GM12878 (cell line): ENCODE data around the gene NPRL2. TPM values are rescaled to one million over a fixed set of nuclear protein-coding genes. Genes with fewer than 3 reads are reported as not detected.

Source experiments
- BHLHE40 ChIP-seq, 2 experiments: fragments of 450-650 bp in 1 of 2; IDR thresholded peaks; 2 replicates each; pipeline ENCODE4 v1.6.1; 2011 to 2017; ENCODE audit warnings: low read depth in 2 of 2, borderline replicate concordance in 1 of 2, improper control_type of control experiment in 1 of 2, low read length in 1 of 2, mild to moderate bottlenecking in 1 of 2
- CREM ChIP-seq: IDR thresholded peaks from 2 replicates; pipeline ENCODE4 v1.6.1; 2014; ENCODE audit warnings: antibody characterized with exemption, low read depth
- DPF2 ChIP-seq: fragments of 450-650 bp; IDR thresholded peaks from 2 replicates; pipeline ENCODE4 v1.6.1; 2017; ENCODE audit warnings: mild to moderate bottlenecking
- EGR1 ChIP-seq, 2 experiments: IDR thresholded peaks; 1 replicate in 1 of 2; 2 replicates in 1 of 2; pipeline ENCODE4 v1.6.1; 2011 to 2012; ENCODE audit warnings: low read depth in 2 of 2, low read length in 2 of 2, borderline replicate concordance in 1 of 2, mild to moderate bottlenecking in 1 of 2, moderate library complexity in 1 of 2
- FOS ChIP-seq: IDR thresholded peaks from 3 replicates; pipeline ENCODE4 v1.6.1; 2011; ENCODE audit warnings: borderline replicate concordance; ENCODE audit not compliant: insufficient read length; ENCODE audit errors: extremely low read depth
- GABPA ChIP-seq: IDR thresholded peaks from 2 replicates; pipeline ENCODE4 v1.6.1; 2014; ENCODE audit warnings: antibody characterized with exemption, low read depth, mild to moderate bottlenecking, inconsistent platforms
- IRF4 ChIP-seq: IDR thresholded peaks from 2 replicates; pipeline ENCODE4 v1.6.1; 2011; ENCODE audit warnings: low read depth, low read length
- MYB ChIP-seq: fragments of 150-350 bp; IDR thresholded peaks from 2 replicates; pipeline ENCODE4 v1.6.1; 2014; ENCODE audit warnings: mild to moderate bottlenecking, low read depth, low read length, borderline replicate concordance
- MYC ChIP-seq: IDR thresholded peaks from 2 replicates; pipeline ENCODE4 v1.6.1; 2011; ENCODE audit warnings: mild to moderate bottlenecking, low read length, moderate library complexity, inconsistent platforms; ENCODE audit not compliant: insufficient read depth, insufficient replicate concordance, insufficient read length, severe bottlenecking
- polyA plus RNA-seq, 11 experiments: library from polyadenylated mRNA; depleted of rRNA in 4 of 11; unstranded in 6 of 11; stranded (reverse) in 5 of 11; fragments of >200 nt; fragmentation: Nextera tagmentation in 4 of 11; fragmentation: Illumina TruSeq in 1 of 11; extraction: Ambion mirVana in 4 of 11; extraction: Trizol in 1 of 11; gene quantifications; 1 replicate in 1 of 11; 2 replicates in 10 of 11; pipeline versions ENCODE4 v1.2.1 to v1.2.3, GENCODE V29; 2011 to 2016; ENCODE audit warnings: inconsistent platforms in 2 of 11, missing spikeins in 2 of 11, low read depth in 1 of 11
- total RNA-seq, 4 experiments: library from RNA; depleted of rRNA in 3 of 4; stranded (reverse); fragments of >200 nt in 3 of 4; fragmentation: Illumina TruSeq in 1 of 4; extraction: Trizol in 1 of 4; gene quantifications; 2 replicates each; pipeline versions ENCODE4 v1.2.1 to v1.2.3, GENCODE V29; 2013 to 2021
- TF ChIP-seq, protein P1 (sequence below): fragments of 450-650 bp; IDR thresholded peaks from 2 replicates; pipeline ENCODE4 v1.6.1; 2016; ENCODE audit warnings: mild to moderate bottlenecking
- TF ChIP-seq, protein P2 (sequence below): IDR thresholded peaks from 2 replicates; pipeline ENCODE4 v1.6.1; 2012; ENCODE audit warnings: low read depth, low read length, improper control_type of control experiment
- TF ChIP-seq, protein P3 (sequence below): fragments of 150-350 bp; IDR thresholded peaks from 2 replicates; pipeline ENCODE4 v1.6.1; 2014; ENCODE audit warnings: mild to moderate bottlenecking, low read depth, low read length
- TF ChIP-seq, protein P4 (sequence below): fragments of 150-350 bp; IDR thresholded peaks from 2 replicates; pipeline ENCODE4 v1.6.1; 2016; ENCODE audit warnings: low read depth, low read length
- TF ChIP-seq, protein P5 (sequence below): IDR thresholded peaks from 2 replicates; pipeline ENCODE4 v1.6.1; 2012; ENCODE audit warnings: low read depth, low read length, improper control_type of control experiment
- TF ChIP-seq, protein P6 (sequence below): fragments of 450-650 bp; IDR thresholded peaks from 2 replicates; pipeline ENCODE4 v1.6.1; 2016; ENCODE audit warnings: mild to moderate bottlenecking, moderate library complexity, borderline replicate concordance

The NPRL2 gene
- total and polyA plus RNA-seq, 10 of the 15 experiments (the other 5 are each of a cell fraction or from before 2014, with no cell fraction given), result 17.8 to 54.2 (median 32.9) TPM

DNA sequence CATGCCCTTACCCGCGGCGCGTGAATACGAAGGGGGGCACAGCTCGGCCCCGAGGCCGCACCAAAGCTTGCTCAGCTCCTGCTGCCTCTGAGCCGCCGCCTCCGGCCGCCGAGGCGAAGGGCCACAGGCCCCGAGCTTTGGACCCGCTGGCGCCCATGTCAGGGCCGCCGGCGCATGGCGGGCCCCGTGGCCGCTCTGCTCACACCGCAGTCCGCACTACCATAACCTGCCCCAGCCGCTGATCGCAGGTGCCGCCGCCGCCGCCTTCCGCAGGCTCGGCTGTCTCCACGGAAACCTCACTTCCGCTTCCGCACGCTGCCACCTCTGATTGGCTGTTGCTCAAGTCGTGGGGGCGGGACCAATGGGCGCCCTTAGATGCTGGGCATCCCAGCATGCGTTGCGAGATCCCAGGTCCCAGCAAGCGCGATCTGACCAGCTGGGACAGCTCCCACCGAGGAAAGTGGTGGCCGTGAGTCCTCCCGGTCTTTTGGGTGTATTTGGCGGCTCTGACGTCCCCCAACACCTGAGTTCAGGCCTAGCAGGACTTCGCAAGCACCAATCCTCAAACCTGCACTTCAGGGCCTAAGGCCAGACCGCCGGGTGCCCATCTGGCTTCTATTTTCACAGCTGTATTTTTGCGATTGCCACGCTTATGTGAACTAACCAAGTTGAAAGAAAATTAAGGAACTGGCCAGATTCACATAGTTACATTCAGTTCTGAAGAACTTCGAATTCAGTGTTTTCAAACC is 22.5 kb downstream of the NPRL2 start, which contains the start of gene TUSC2 (continued):
- TF ChIP-seq, protein P1, sequence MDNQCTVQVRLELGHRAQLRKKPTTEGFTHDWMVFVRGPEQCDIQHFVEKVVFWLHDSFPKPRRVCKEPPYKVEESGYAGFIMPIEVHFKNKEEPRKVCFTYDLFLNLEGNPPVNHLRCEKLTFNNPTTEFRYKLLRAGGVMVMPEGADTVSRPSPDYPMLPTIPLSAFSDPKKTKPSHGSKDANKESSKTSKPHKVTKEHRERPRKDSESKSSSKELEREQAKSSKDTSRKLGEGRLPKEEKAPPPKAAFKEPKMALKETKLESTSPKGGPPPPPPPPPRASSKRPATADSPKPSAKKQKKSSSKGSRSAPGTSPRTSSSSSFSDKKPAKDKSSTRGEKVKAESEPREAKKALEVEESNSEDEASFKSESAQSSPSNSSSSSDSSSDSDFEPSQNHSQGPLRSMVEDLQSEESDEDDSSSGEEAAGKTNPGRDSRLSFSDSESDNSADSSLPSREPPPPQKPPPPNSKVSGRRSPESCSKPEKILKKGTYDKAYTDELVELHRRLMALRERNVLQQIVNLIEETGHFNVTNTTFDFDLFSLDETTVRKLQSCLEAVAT, result 0 out of 2 replicates have a peak, but pooled peaks have one; percentile 28
- TF ChIP-seq, protein P2, sequence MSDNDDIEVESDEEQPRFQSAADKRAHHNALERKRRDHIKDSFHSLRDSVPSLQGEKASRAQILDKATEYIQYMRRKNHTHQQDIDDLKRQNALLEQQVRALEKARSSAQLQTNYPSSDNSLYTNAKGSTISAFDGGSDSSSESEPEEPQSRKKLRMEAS, result peak; percentile 81
- TF ChIP-seq DPF2 (0 out of 2 replicates have a peak, but pooled peaks have one; percentile 57), MYC (no peak), GABPA (peak; percentile 94), EGR1 (IDR thresholded peaks at IDR 0.05; ENCODE audit: borderline replicate concordance in 1 of 2, low read depth in 2 of 2, low read length in 2 of 2) (peak; percentile 24 to 50; a peak in 2 of 3 replicates), FOS (no peak), MYB (no peak), BHLHE40 (IDR thresholded peaks at IDR 0.05; ENCODE audit: borderline replicate concordance in 1 of 2, low read depth in 2 of 2, low read length in 1 of 2) (peak; percentile 49 to 84; a peak in 3 of 4 replicates), CREM (peak; percentile 87), IRF4 (0 out of 2 replicates have a peak, but pooled peaks have one; percentile 37)
- TF ChIP-seq, protein P3, sequence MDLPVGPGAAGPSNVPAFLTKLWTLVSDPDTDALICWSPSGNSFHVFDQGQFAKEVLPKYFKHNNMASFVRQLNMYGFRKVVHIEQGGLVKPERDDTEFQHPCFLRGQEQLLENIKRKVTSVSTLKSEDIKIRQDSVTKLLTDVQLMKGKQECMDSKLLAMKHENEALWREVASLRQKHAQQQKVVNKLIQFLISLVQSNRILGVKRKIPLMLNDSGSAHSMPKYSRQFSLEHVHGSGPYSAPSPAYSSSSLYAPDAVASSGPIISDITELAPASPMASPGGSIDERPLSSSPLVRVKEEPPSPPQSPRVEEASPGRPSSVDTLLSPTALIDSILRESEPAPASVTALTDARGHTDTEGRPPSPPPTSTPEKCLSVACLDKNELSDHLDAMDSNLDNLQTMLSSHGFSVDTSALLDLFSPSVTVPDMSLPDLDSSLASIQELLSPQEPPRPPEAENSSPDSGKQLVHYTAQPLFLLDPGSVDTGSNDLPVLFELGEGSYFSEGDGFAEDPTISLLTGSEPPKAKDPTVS, result no peak
- TF ChIP-seq, protein P4, sequence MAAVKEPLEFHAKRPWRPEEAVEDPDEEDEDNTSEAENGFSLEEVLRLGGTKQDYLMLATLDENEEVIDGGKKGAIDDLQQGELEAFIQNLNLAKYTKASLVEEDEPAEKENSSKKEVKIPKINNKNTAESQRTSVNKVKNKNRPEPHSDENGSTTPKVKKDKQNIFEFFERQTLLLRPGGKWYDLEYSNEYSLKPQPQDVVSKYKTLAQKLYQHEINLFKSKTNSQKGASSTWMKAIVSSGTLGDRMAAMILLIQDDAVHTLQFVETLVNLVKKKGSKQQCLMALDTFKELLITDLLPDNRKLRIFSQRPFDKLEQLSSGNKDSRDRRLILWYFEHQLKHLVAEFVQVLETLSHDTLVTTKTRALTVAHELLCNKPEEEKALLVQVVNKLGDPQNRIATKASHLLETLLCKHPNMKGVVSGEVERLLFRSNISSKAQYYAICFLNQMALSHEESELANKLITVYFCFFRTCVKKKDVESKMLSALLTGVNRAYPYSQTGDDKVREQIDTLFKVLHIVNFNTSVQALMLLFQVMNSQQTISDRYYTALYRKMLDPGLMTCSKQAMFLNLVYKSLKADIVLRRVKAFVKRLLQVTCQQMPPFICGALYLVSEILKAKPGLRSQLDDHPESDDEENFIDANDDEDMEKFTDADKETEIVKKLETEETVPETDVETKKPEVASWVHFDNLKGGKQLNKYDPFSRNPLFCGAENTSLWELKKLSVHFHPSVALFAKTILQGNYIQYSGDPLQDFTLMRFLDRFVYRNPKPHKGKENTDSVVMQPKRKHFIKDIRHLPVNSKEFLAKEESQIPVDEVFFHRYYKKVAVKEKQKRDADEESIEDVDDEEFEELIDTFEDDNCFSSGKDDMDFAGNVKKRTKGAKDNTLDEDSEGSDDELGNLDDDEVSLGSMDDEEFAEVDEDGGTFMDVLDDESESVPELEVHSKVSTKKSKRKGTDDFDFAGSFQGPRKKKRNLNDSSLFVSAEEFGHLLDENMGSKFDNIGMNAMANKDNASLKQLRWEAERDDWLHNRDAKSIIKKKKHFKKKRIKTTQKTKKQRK, result no peak
- TF ChIP-seq, protein P5, sequence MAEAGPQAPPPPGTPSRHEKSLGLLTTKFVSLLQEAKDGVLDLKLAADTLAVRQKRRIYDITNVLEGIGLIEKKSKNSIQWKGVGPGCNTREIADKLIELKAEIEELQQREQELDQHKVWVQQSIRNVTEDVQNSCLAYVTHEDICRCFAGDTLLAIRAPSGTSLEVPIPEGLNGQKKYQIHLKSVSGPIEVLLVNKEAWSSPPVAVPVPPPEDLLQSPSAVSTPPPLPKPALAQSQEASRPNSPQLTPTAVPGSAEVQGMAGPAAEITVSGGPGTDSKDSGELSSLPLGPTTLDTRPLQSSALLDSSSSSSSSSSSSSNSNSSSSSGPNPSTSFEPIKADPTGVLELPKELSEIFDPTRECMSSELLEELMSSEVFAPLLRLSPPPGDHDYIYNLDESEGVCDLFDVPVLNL, result no peak
- TF ChIP-seq, protein P6, sequence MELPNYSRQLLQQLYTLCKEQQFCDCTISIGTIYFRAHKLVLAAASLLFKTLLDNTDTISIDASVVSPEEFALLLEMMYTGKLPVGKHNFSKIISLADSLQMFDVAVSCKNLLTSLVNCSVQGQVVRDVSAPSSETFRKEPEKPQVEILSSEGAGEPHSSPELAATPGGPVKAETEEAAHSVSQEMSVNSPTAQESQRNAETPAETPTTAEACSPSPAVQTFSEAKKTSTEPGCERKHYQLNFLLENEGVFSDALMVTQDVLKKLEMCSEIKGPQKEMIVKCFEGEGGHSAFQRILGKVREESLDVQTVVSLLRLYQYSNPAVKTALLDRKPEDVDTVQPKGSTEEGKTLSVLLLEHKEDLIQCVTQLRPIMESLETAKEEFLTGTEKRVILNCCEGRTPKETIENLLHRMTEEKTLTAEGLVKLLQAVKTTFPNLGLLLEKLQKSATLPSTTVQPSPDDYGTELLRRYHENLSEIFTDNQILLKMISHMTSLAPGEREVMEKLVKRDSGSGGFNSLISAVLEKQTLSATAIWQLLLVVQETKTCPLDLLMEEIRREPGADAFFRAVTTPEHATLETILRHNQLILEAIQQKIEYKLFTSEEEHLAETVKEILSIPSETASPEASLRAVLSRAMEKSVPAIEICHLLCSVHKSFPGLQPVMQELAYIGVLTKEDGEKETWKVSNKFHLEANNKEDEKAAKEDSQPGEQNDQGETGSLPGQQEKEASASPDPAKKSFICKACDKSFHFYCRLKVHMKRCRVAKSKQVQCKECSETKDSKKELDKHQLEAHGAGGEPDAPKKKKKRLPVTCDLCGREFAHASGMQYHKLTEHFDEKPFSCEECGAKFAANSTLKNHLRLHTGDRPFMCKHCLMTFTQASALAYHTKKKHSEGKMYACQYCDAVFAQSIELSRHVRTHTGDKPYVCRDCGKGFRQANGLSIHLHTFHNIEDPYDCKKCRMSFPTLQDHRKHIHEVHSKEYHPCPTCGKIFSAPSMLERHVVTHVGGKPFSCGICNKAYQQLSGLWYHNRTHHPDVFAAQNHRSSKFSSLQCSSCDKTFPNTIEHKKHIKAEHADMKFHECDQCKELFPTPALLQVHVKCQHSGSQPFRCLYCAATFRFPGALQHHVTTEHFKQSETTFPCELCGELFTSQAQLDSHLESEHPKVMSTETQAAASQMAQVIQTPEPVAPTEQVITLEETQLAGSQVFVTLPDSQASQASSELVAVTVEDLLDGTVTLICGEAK, result peak; percentile 90
